B cell (primary cell): Measurements from ENCODE around the gene OXA1L.

Source experiments
- EZH2 ChIP-seq: IDR thresholded peaks from 2 replicates; pipeline ENCODE4 v1.6.1; 2012; ENCODE audit warnings: borderline replicate concordance, low read depth, mild to moderate bottlenecking, moderate library complexity, low read length; ENCODE audit not compliant: insufficient read depth, poor library complexity, severe bottlenecking
- TF ChIP-seq, protein P1 (sequence below): fragments of 200-600 bp; IDR thresholded peaks from one replicate; pipeline ENCODE4 v1.8.0; 2022; ENCODE audit warnings: antibody characterized with exemption, mild to moderate bottlenecking

DNA sequence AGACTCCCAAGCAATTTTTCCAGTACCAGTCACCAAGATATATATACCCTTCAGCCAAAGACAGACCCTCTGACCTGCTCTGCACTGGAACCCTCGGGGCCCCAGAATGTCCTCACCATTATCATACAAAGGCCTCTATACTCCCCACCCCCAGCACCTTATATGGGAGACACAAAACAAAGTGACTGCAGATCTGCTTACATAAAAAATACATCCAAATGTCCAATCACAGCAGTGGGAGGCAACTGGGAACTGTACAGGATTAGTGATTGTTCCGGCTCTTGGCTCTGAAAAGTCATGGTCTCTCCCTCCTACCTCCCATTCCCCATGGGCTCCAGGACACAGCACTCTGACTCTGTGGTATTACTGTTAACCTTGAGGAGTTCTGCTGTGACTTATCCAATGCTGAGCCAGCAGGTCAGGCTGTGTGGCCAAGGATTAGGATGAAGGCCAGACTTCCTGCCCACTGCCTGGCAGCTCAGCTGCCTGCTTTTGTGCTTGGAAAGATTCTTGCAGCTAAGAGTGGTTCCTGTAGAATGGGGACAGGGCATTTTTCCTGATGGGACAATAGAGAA lies 13.7 kb downstream of the OXA1L start:
- TF ChIP-seq, protein P1, sequence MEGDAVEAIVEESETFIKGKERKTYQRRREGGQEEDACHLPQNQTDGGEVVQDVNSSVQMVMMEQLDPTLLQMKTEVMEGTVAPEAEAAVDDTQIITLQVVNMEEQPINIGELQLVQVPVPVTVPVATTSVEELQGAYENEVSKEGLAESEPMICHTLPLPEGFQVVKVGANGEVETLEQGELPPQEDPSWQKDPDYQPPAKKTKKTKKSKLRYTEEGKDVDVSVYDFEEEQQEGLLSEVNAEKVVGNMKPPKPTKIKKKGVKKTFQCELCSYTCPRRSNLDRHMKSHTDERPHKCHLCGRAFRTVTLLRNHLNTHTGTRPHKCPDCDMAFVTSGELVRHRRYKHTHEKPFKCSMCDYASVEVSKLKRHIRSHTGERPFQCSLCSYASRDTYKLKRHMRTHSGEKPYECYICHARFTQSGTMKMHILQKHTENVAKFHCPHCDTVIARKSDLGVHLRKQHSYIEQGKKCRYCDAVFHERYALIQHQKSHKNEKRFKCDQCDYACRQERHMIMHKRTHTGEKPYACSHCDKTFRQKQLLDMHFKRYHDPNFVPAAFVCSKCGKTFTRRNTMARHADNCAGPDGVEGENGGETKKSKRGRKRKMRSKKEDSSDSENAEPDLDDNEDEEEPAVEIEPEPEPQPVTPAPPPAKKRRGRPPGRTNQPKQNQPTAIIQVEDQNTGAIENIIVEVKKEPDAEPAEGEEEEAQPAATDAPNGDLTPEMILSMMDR, result no peak
- no peak for TF ChIP-seq EZH2
